HEK293 (cell line): ENCODE data around the gene LRRN4CL.

ENCODE experiments used
- SALL2 ChIP-seq: fragments of 450-650 bp; formaldehyde crosslinking; IDR thresholded peaks from 2 replicates; pipeline ENCODE4 v1.5.0; 2017; ENCODE audit warnings: missing biosample characterization, mild to moderate bottlenecking, missing genetic modification characterization, borderline replicate concordance
- SETDB1 ChIP-seq: IDR thresholded peaks from one replicate; pipeline ENCODE4 v1.6.1; 2017; ENCODE audit warnings: mild to moderate bottlenecking, low read length, moderate library complexity, mixed read lengths; ENCODE audit not compliant: insufficient read length
- SP3 ChIP-seq: fragments of 450-650 bp; formaldehyde crosslinking; IDR thresholded peaks from 2 replicates; pipeline ENCODE4 v1.5.1; 2016; ENCODE audit warnings: missing biosample characterization, missing genetic modification characterization
- ZBTB7A ChIP-seq: fragments of 450-650 bp; formaldehyde crosslinking; IDR thresholded peaks from 2 replicates; pipeline ENCODE4 v1.5.1; 2016; ENCODE audit warnings: low read depth, missing biosample characterization, missing genetic modification characterization
- ZIC2 ChIP-seq: fragments of 450-650 bp; formaldehyde crosslinking; IDR thresholded peaks from 2 replicates; pipeline ENCODE4 v1.5.1; 2016; ENCODE audit warnings: missing biosample characterization, missing genetic modification characterization
- ZNF157 ChIP-seq: fragments of 450-650 bp; formaldehyde crosslinking; IDR thresholded peaks from 2 replicates; pipeline ENCODE4 v1.5.1; 2016; ENCODE audit warnings: missing biosample characterization, missing genetic modification characterization
- ZNF677 ChIP-seq: fragments of 450-650 bp; IDR thresholded peaks from 2 replicates; pipeline ENCODE4 v1.5.0; 2018; ENCODE audit warnings: missing biosample characterization, mild to moderate bottlenecking, missing genetic modification characterization, moderate library complexity
- ZNF777 ChIP-seq: fragments of 450-650 bp; formaldehyde crosslinking; IDR thresholded peaks from 2 replicates; pipeline ENCODE4 v1.5.1; 2017; ENCODE audit warnings: missing biosample characterization, missing genetic modification characterization, borderline replicate concordance
- TF ChIP-seq, protein P1 (sequence below): fragments of 450-650 bp; formaldehyde crosslinking; IDR thresholded peaks from 2 replicates; pipeline ENCODE4 v1.5.1; 2016; ENCODE audit warnings: missing biosample characterization, missing genetic modification characterization, low read depth
- TF ChIP-seq, protein P2 (sequence below): fragments of 450-650 bp; formaldehyde crosslinking; IDR thresholded peaks from 2 replicates; pipeline ENCODE4 v1.5.1; 2016; ENCODE audit warnings: missing biosample characterization, missing genetic modification characterization

DNA sequence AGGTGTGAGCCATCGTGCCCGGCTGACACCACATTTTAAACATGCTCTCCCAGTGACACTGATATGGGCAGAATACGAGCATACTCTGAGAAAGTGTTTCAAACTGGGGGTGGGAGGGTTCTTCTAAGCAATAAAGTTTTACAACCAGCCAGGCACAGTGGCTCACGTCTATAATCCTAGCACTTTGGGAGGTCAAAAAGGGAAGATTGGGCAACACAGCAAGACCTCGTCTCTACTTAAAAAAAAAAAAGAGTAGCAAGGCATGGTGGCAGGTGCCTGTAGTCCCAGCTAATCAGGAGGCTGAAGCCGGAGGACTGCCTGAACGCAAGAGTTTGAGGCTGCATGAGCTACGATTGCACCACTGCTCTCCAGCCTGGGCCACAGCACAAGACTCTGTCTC lies 45.1 kb downstream of the LRRN4CL start:
- no peak for TF ChIP-seq ZNF677 (tag by site-specific recombination)
- TF ChIP-seq, protein P1, sequence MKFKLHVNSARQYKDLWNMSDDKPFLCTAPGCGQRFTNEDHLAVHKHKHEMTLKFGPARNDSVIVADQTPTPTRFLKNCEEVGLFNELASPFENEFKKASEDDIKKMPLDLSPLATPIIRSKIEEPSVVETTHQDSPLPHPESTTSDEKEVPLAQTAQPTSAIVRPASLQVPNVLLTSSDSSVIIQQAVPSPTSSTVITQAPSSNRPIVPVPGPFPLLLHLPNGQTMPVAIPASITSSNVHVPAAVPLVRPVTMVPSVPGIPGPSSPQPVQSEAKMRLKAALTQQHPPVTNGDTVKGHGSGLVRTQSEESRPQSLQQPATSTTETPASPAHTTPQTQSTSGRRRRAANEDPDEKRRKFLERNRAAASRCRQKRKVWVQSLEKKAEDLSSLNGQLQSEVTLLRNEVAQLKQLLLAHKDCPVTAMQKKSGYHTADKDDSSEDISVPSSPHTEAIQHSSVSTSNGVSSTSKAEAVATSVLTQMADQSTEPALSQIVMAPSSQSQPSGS (tag by site-specific recombination), result no peak
- TF ChIP-seq SP3 (tag by site-specific recombination), result no peak
- TF ChIP-seq, protein P2, sequence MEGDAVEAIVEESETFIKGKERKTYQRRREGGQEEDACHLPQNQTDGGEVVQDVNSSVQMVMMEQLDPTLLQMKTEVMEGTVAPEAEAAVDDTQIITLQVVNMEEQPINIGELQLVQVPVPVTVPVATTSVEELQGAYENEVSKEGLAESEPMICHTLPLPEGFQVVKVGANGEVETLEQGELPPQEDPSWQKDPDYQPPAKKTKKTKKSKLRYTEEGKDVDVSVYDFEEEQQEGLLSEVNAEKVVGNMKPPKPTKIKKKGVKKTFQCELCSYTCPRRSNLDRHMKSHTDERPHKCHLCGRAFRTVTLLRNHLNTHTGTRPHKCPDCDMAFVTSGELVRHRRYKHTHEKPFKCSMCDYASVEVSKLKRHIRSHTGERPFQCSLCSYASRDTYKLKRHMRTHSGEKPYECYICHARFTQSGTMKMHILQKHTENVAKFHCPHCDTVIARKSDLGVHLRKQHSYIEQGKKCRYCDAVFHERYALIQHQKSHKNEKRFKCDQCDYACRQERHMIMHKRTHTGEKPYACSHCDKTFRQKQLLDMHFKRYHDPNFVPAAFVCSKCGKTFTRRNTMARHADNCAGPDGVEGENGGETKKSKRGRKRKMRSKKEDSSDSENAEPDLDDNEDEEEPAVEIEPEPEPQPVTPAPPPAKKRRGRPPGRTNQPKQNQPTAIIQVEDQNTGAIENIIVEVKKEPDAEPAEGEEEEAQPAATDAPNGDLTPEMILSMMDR (tag by site-specific recombination), result no peak
- TF ChIP-seq SETDB1, result no peak
- no peak for TF ChIP-seq ZNF157 (tag by site-specific recombination)
- TF ChIP-seq ZBTB7A (tag by site-specific recombination), result no peak
- no peak for TF ChIP-seq SALL2
- TF ChIP-seq ZIC2 (tag by site-specific recombination), result no peak
- TF ChIP-seq ZNF777 (tag by site-specific recombination), result no peak
